Stimulated activated CD8-positive, alpha-beta memory T cell treated with anti-CD3 and anti-CD28 coated beads, Interleukin-7, amount 100 ng/mL, for 24 hours (primary cell): ENCODE measurements around the gene OR4C11.

Experiments used
- DNase-seq: peaks from one replicate; pipeline ENCODE4 v3.0.0-alpha.2; 2020; ENCODE audit warnings: low read depth

The OR4C11 gene

GRCh38 chr11:55607545-55607944 lies at the start of gene OR4C11:
OR4C11 (minus strand) TSS chr11:55607645; CDS start chr11:55604373, 3,272 bp downstream.
- DNase-seq, result no peak

- DNase-seq, result no peak
Measured at GRCh38 chr11:55655096-55655495, 47.7 kb upstream of the OR4C11 start.

- DNase-seq, result no peak
Measured at GRCh38 chr11:55652560-55652959, 45.1 kb upstream of the OR4C11 start.

GRCh38 chr11:55648027-55648426 lies 40.6 kb upstream of the OR4C11 start, which contains the start of gene OR4S2:
OR4S2 (plus strand) TSS chr11:55648327; CDS start chr11:55650904, 2,577 bp downstream.
- DNase-seq, result no peak

GRCh38 chr11:55634813-55635212 lies 27.4 kb upstream of the OR4C11 start, which contains the start of gene OR4P4:
OR4P4 (plus strand) TSS chr11:55635113.
- DNase-seq, result no peak

- DNase-seq, result no peak
Measured at GRCh38 chr11:55624531-55624930, 17.1 kb upstream of the OR4C11 start.

GRCh38 chr11:55572548-55572947 lies 34.9 kb downstream of the OR4C11 start:
- no peak for DNase-seq

- no peak for DNase-seq
Measured at GRCh38 chr11:55571828-55572227, 35.6 kb downstream of the OR4C11 start, which contains the start of gene OR4C16. OR4C16 (plus strand) TSS chr11:55572128; CDS start chr11:55572128, 0 bp downstream.

- DNase-seq, result no peak
Measured at GRCh38 chr11:55554169-55554568, 53.3 kb downstream of the OR4C11 start, which contains the start of gene OR4C15. OR4C15 (plus strand) TSS chr11:55554469; CDS start chr11:55554469, 0 bp downstream.
